ENCODE results near the gene WWOX.
"Not testable (repeated sequence)": the region's sequence is repeated elsewhere in the genome, so short reads cannot be mapped to it uniquely, and the experiment has no call there.

The WWOX gene

GRCh38 chr16:78501744-78502143, 402.3 kb downstream of the WWOX start:
- DNase-seq (ENCODE audit: low read depth), result no peak

- no peak for DNase-seq (ENCODE audit: low read depth)
Observed at GRCh38 chr16:78502812-78503350, 403.4 kb downstream of the WWOX start.

GRCh38 chr16:78503602-78504001, 404.1 kb downstream of the WWOX start:
- peak; percentile 3 for DNase-seq (ENCODE audit: low read depth)

- no peak for DNase-seq (ENCODE audit: low read depth)
Observed at GRCh38 chr16:78504401-78504851, 405.0 kb downstream of the WWOX start.

GRCh38 chr16:78505036-78505435, 405.6 kb downstream of the WWOX start:
- no peak for DNase-seq (ENCODE audit: low read depth)

- no peak for DNase-seq (ENCODE audit: low read depth)
Observed at GRCh38 chr16:78505544-78506366, 406.3 kb downstream of the WWOX start.

- no peak for DNase-seq (ENCODE audit: low read depth)
Observed at GRCh38 chr16:78506367-78507193, 407.1 kb downstream of the WWOX start.

GRCh38 chr16:78507576-78507975, 408.1 kb downstream of the WWOX start:
- no peak for DNase-seq (ENCODE audit: low read depth)

- DNase-seq (ENCODE audit: low read depth), result no peak
Observed at GRCh38 chr16:78509965-78510364, 410.5 kb downstream of the WWOX start.

- DNase-seq (ENCODE audit: low read depth), result no peak
Observed at GRCh38 chr16:78510496-78510895, 411.0 kb downstream of the WWOX start.

- DNase-seq (ENCODE audit: low read depth), result no peak
Observed at GRCh38 chr16:78513838-78514237, 414.4 kb downstream of the WWOX start.

- not testable (repeated sequence) for DNase-seq (ENCODE audit: low read depth)
Observed at GRCh38 chr16:78514888-78515287, 415.4 kb downstream of the WWOX start.

- no peak for DNase-seq (ENCODE audit: low read depth)
Observed at GRCh38 chr16:78515421-78515820, 416.0 kb downstream of the WWOX start.

GRCh38 chr16:78516006-78516736, 416.7 kb downstream of the WWOX start:
- DNase-seq (ENCODE audit: low read depth), result no peak

GRCh38 chr16:78519896-78520295, 420.4 kb downstream of the WWOX start:
- DNase-seq (ENCODE audit: low read depth), result no peak

GRCh38 chr16:78520470-78520869, 421.0 kb downstream of the WWOX start:
- no peak for DNase-seq (ENCODE audit: low read depth)

GRCh38 chr16:78522327-78522726, 422.9 kb downstream of the WWOX start:
- DNase-seq (ENCODE audit: low read depth), result no peak

- DNase-seq (ENCODE audit: low read depth), result no peak
Observed at GRCh38 chr16:78523212-78523985, 423.9 kb downstream of the WWOX start.

GRCh38 chr16:78524066-78524595, 424.7 kb downstream of the WWOX start:
- DNase-seq (ENCODE audit: low read depth), result no peak

- no peak for DNase-seq (ENCODE audit: low read depth)
Observed at GRCh38 chr16:78528265-78528664, 428.8 kb downstream of the WWOX start.

GRCh38 chr16:78529881-78530280, 430.4 kb downstream of the WWOX start:
- DNase-seq (ENCODE audit: low read depth), result no peak

All from T-helper 22 cell (primary cell).